Activated CD8-positive, alpha-beta memory T cell treated with anti-CD3 and anti-CD28 coated beads for 48 hours (primary cell): Measurements from ENCODE around the gene KYNU.
"Not testable (repeated sequence)": the region's sequence is repeated elsewhere in the genome, so short reads cannot be mapped to it uniquely, and the experiment has no call there.

Experiments used
- DNase-seq, 3 experiments: peaks; one replicate each; pipeline ENCODE4 v3.0.0-alpha.2; 2020; ENCODE audit warnings: low read depth in 2 of 3, low spot score in 2 of 3

KYNU gene

DNA sequence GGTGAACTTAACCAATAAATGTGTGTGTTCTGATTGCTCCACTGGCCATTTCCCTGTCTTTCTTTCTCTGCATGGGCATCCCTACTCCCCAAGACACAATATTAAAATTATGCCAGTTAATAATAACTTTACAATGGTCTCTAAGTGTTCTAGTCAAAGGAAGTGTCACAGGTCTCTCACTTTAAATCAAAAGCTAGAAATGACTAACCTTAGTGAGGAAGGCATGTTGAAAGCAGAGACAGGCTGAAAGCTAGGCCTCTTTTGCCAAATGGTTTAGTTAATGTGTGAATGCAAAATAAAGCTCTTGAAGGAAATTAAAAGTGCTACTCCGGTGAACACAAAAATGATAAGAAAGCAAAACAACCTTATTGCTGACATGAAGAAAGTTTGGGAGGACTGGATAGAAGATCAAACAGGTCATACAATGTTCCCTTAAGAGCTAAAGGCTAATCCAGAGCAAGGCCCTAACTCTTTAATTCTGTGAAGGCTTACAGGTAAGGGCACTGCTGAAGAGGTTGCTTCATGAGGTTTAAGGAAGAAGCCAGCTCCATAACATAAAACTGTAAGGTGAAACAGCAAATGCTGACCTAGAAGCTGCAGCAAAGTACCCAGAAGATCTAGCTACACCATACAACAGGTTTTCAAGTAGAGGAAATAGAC lies 207.8 kb downstream of the KYNU start:
- DNase-seq: no peak

DNA sequence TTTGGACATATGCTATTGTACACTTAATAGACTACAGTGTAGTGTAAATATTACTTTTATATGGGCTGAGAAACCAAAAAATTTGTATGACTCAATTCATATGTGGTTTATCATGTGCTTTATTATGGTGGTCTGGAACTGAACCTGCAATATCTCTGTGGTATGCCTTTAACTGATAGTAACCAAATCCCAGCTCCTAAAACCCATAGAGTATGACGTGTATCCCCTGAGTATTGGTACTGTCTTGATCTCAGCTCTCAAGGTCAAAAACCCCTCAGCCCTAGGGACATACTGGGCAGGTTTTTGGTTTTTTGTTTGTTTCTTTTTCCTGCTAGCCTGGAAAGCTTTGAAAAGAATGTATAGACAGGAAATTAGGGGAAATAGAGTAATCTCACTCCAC lies 209.6 kb downstream of the KYNU start:
- DNase-seq: no peak

DNA sequence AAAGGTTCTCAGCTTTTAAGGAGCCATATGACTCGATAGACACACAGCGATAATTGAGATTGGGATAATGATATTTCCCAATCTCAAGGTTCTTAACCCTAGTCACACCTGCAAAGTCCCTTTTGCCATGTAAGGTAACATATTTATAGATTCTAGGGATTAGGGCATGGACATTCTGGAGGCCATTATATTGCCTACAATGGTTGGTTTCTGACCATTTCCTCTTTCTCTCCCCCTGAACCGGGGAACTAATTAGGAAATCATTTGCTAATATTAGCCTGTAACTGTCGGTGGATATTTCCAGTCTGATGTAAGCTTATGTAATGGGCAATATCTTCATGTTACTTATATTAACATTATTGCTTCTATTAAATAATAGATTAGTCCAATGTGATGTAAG lies 210.9 kb downstream of the KYNU start:
- no peak for DNase-seq

DNA sequence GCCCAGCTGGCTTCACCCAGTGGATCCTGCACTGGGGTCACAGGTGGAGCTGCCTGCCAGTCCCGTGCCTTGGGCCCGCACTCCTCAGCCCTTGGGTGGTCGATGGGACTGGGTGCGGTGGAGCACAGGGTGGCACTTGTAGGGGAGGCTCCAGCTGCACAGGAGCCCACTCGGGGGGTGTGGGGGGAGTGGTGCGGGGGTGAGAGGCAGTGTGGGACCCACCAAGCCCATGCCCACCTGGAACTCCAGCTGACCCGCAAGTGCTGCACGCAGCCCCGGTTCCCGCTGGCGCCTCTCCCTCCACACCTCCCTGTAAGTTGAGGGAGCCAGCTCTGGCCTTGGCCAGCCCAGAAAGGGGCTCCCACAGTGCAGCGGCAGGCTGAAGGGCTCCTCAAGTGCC lies 212.1 kb downstream of the KYNU start:
- not testable (repeated sequence) for DNase-seq
